ENCODE data around the gene PEX5L.
"Not testable (repeated sequence)": the region's sequence is repeated elsewhere in the genome, so short reads cannot be mapped to it uniquely, and the experiment has no call there.

Gene PEX5L

DNA sequence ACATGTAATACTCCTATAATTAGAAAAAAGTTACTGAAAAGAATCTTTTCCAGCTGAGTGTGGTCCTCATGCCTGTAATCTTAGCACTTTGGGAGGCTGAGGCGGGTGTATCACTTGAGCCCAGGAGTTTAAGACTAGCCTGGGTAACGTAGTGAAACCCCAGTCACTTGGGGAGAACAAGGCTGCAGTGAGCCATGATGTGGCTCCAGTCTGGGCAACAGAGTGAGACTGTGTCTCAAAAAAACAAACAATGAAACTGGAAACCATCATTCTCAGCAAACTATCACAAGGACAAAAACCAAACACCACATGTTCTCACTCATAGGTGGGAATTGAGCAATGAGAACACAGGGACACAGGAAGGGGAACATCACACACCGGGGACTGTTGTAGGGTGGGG lies 18.9 kb upstream of the PEX5L start:
- not testable (repeated sequence) for H3K9ac ChIP-seq (ENCODE audit: low read length); H3K4me2 ChIP-seq (ENCODE audit: low read length); H3K4me1 ChIP-seq (ENCODE audit: control insufficient read depth in 1 of 2, insufficient read depth in 2 of 2, low read length in 2 of 2); H3K23ac ChIP-seq (ENCODE audit: low read length); H2BK120ac ChIP-seq (ENCODE audit: insufficient read depth, low read length, poor library complexity); H3K4me3 ChIP-seq (ENCODE audit: low read depth, low read length); H3K79me1 ChIP-seq (ENCODE audit: low read length); H2BK12ac ChIP-seq (ENCODE audit: low read length); H3K27ac ChIP-seq (ENCODE audit: low read depth, low read length); H3K9me3 ChIP-seq (ENCODE audit: insufficient read depth, low read depth, low read length); H3K36me3 ChIP-seq (ENCODE audit: control insufficient read depth in 1 of 2, insufficient read depth in 2 of 2, low read length in 2 of 2); H3K14ac ChIP-seq (ENCODE audit: low read length); H2AFZ ChIP-seq (ENCODE audit: insufficient read depth, low read length, poor library complexity); H3K18ac ChIP-seq (ENCODE audit: low read length); DNase-seq; H4K91ac ChIP-seq (ENCODE audit: low read depth, low read length); H2AK5ac ChIP-seq (ENCODE audit: low read length); H3K4ac ChIP-seq (ENCODE audit: low read depth, low read length); H4K12ac ChIP-seq (ENCODE audit: low read depth, low read length); H2BK5ac ChIP-seq (ENCODE audit: low read depth, low read length, poor library complexity); H3K27me3 ChIP-seq (ENCODE audit: insufficient read depth, low read length); H4K8ac ChIP-seq (ENCODE audit: low read depth, low read length); H3K79me2 ChIP-seq (ENCODE audit: control insufficient read depth, insufficient read depth, low read length, poor library complexity)
- no CpG with 5 or more reads among the region's 3 CpGs for WGBS (ENCODE audit: extremely low coverage, insufficient coverage, insufficient read length)

DNA sequence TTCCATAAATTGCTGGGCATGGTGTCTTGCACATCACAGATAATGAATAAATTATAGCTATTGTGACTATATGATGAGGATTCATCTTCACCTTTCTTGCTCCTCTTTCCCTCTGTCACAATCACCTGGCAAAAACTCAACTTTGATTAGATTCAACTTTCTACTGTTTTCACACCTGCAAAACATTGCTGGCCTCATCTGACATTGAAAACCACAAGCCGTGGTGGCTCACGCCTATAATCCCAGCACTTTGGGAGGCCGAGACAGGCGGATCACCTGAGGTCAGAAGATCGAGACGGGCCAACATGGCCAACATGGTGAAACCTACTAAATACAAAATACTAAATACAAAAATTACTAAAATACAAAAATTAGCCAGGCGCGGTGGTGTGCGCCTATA lies 12.7 kb upstream of the PEX5L start:
- no peak overlapping the region for H3K4ac ChIP-seq (ENCODE audit: low read depth, low read length)
- no peak overlapping the region for H4K8ac ChIP-seq (ENCODE audit: low read depth, low read length)
- no peaks in the 10 kb centered on the region for H3K4me1 ChIP-seq (ENCODE audit: control insufficient read depth in 1 of 2, insufficient read depth in 2 of 2, low read length in 2 of 2)
- DNase-seq: no peak
- H3K14ac ChIP-seq (ENCODE audit: low read length): no peak overlapping the region
- H2BK12ac ChIP-seq (ENCODE audit: low read length): no peak overlapping the region
- H3K27me3 ChIP-seq (ENCODE audit: insufficient read depth, low read length): no peaks in the 10 kb centered on the region
- H3K27ac ChIP-seq (ENCODE audit: low read depth, low read length): no peak overlapping the region
- no peak overlapping the region for H3K4me3 ChIP-seq (ENCODE audit: low read depth, low read length)
- H3K23ac ChIP-seq (ENCODE audit: low read length): no peak overlapping the region
- no peaks in the 10 kb centered on the region for H3K9me3 ChIP-seq (ENCODE audit: insufficient read depth, low read depth, low read length)
- H3K18ac ChIP-seq (ENCODE audit: low read length): no peak overlapping the region
- no CpG with 5 or more reads among the region's 9 CpGs for WGBS (ENCODE audit: extremely low coverage, insufficient coverage, insufficient read length)
- no peak overlapping the region for H4K91ac ChIP-seq (ENCODE audit: low read depth, low read length)
- no peaks in the 10 kb centered on the region for H3K79me1 ChIP-seq (ENCODE audit: low read length)
- no peaks in the 10 kb centered on the region for H3K36me3 ChIP-seq (ENCODE audit: control insufficient read depth in 1 of 2, insufficient read depth in 2 of 2, low read length in 2 of 2)
- H2BK120ac ChIP-seq (ENCODE audit: insufficient read depth, low read length, poor library complexity): no peak overlapping the region
- H3K9ac ChIP-seq (ENCODE audit: low read length): no peak overlapping the region
- H3K4me2 ChIP-seq (ENCODE audit: low read length): no peak overlapping the region
- H2BK5ac ChIP-seq (ENCODE audit: low read depth, low read length, poor library complexity): no peak overlapping the region
- H2AFZ ChIP-seq (ENCODE audit: insufficient read depth, low read length, poor library complexity): no peak overlapping the region
- no peak overlapping the region for H4K12ac ChIP-seq (ENCODE audit: low read depth, low read length)
- no peaks in the 10 kb centered on the region for H3K79me2 ChIP-seq (ENCODE audit: control insufficient read depth, insufficient read depth, low read length, poor library complexity)
- H2AK5ac ChIP-seq (ENCODE audit: low read length): no peak overlapping the region

DNA sequence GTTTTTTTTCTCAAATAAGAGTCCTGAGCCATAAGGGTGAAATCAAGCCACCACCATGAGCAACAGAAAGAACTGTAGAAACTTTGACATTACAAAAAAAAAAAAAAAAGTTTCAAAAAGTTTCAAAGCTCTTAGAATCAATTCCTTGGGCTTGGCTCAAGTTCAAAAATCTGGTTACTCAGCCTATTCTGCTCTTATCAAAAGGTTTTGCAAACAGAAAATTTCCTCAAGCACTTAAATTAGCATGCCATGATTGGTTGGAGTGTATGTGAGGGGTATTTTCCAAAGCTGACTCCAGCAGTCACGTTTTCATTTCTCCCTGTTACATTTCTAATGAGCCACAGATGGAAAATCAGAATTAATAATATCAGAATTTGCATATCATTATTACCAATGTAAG lies 12.1 kb upstream of the PEX5L start:
- H2BK12ac ChIP-seq (ENCODE audit: low read length): no peak overlapping the region
- H3K14ac ChIP-seq (ENCODE audit: low read length): no peak overlapping the region
- no CpG with 5 or more reads among the region's 1 CpG for WGBS (ENCODE audit: extremely low coverage, insufficient coverage, insufficient read length)
- no peaks in the 10 kb centered on the region for H3K79me2 ChIP-seq (ENCODE audit: control insufficient read depth, insufficient read depth, low read length, poor library complexity)
- H3K4me3 ChIP-seq (ENCODE audit: low read depth, low read length): no peak overlapping the region
- H3K9me3 ChIP-seq (ENCODE audit: insufficient read depth, low read depth, low read length): no peaks in the 10 kb centered on the region
- no peak overlapping the region for H3K9ac ChIP-seq (ENCODE audit: low read length)
- H3K4me1 ChIP-seq (ENCODE audit: control insufficient read depth in 1 of 2, insufficient read depth in 2 of 2, low read length in 2 of 2): no peaks in the 10 kb centered on the region
- no peak overlapping the region for H2AFZ ChIP-seq (ENCODE audit: insufficient read depth, low read length, poor library complexity)
- no peak overlapping the region for H3K4ac ChIP-seq (ENCODE audit: low read depth, low read length)
- no peak overlapping the region for H2BK120ac ChIP-seq (ENCODE audit: insufficient read depth, low read length, poor library complexity)
- H3K27ac ChIP-seq (ENCODE audit: low read depth, low read length): no peak overlapping the region
- H3K36me3 ChIP-seq (ENCODE audit: control insufficient read depth in 1 of 2, insufficient read depth in 2 of 2, low read length in 2 of 2): no peaks in the 10 kb centered on the region
- H4K12ac ChIP-seq (ENCODE audit: low read depth, low read length): no peak overlapping the region
- no peak overlapping the region for H2BK5ac ChIP-seq (ENCODE audit: low read depth, low read length, poor library complexity)
- H4K8ac ChIP-seq (ENCODE audit: low read depth, low read length): no peak overlapping the region
- H3K79me1 ChIP-seq (ENCODE audit: low read length): no peaks in the 10 kb centered on the region
- no peak overlapping the region for H3K18ac ChIP-seq (ENCODE audit: low read length)
- H3K4me2 ChIP-seq (ENCODE audit: low read length): no peak overlapping the region
- no peak overlapping the region for H2AK5ac ChIP-seq (ENCODE audit: low read length)
- H4K91ac ChIP-seq (ENCODE audit: low read depth, low read length): no peak overlapping the region
- H3K23ac ChIP-seq (ENCODE audit: low read length): no peak overlapping the region
- no peak for DNase-seq
- no peaks in the 10 kb centered on the region for H3K27me3 ChIP-seq (ENCODE audit: insufficient read depth, low read length)

DNA sequence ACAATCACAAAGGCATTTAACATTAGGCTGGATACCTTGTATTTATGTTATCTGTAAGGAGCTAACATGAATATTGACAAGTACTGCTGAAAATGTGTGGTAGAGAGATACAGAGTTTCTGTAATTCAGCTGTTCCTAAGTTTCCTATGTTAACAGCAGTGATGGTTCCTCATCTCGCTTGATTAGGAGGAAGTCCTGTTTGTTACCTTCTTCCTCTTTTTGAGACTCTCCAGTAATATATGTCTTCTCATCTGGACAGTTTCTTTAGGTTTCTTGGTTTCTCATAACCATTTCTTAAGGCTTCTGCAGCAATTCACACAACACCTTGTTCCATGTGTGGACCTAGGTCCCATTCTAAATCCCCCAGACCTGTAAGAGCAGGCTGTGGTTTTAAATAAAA lies 11.4 kb upstream of the PEX5L start:
- Histone ChIP-seq H3K36me3 (ENCODE audit: control insufficient read depth in 1 of 2, insufficient read depth in 2 of 2, low read length in 2 of 2) (no peaks in the 10 kb centered on the region), H3K9ac (ENCODE audit: low read length) (no peak overlapping the region), H3K27me3 (ENCODE audit: insufficient read depth, low read length) (no peaks in the 10 kb centered on the region), H3K4me1 (ENCODE audit: control insufficient read depth in 1 of 2, insufficient read depth in 2 of 2, low read length in 2 of 2) (no peaks in the 10 kb centered on the region), H3K4me2 (ENCODE audit: low read length) (no peak overlapping the region), H2AK5ac (ENCODE audit: low read length) (no peak overlapping the region), H4K12ac (ENCODE audit: low read depth, low read length) (no peak overlapping the region), H2BK12ac (ENCODE audit: low read length) (no peak overlapping the region), H3K79me2 (ENCODE audit: control insufficient read depth, insufficient read depth, low read length, poor library complexity) (no peaks in the 10 kb centered on the region), H4K8ac (ENCODE audit: low read depth, low read length) (no peak overlapping the region), H3K4me3 (ENCODE audit: low read depth, low read length) (no peak overlapping the region), H2AFZ (ENCODE audit: insufficient read depth, low read length, poor library complexity) (no peak overlapping the region), H2BK120ac (ENCODE audit: insufficient read depth, low read length, poor library complexity) (no peak overlapping the region), H3K27ac (ENCODE audit: low read depth, low read length) (no peak overlapping the region), H3K9me3 (ENCODE audit: insufficient read depth, low read depth, low read length) (no peaks in the 10 kb centered on the region), H2BK5ac (ENCODE audit: low read depth, low read length, poor library complexity) (no peak overlapping the region), H3K4ac (ENCODE audit: low read depth, low read length) (no peak overlapping the region), H4K91ac (ENCODE audit: low read depth, low read length) (no peak overlapping the region), H3K14ac (ENCODE audit: low read length) (no peak overlapping the region), H3K23ac (ENCODE audit: low read length) (no peak overlapping the region), H3K18ac (ENCODE audit: low read length) (no peak overlapping the region), H3K79me1 (ENCODE audit: low read length) (no peaks in the 10 kb centered on the region)
- no peak for DNase-seq
- WGBS (ENCODE audit: extremely low coverage, insufficient coverage, insufficient read length): no CpG with 5 or more reads among the region's 1 CpG

Measured in trophoblast cell (in vitro differentiated cells and primary cell).